HEK293 (cell line): ENCODE measurements around the gene MYH14.
A peak's percentile ranks its signal among the peaks of the same experiment; 100 is the strongest.

Experiments
- CTCF ChIA-PET: fragments of 350-600 bp; formaldehyde crosslinking; extraction: SDS; loops from one replicate; lab custom pipeline; 2021; ENCODE audit warnings: antibody characterized with exemption; lab: Yijun Ruan, JAX
- POLR2A ChIA-PET: fragments of 300-600 bp; formaldehyde crosslinking; extraction: SDS; loops from one replicate; lab custom pipeline; 2020; ENCODE audit warnings: antibody characterized with exemption, inconsistent platforms; lab: Yijun Ruan, JAX
- H3K27ac ChIP-seq: fragments of 200-500 bp; sonication (Bioruptor generic); 2 replicates; pipeline ENCODE4 v1.5.1; 2014; ENCODE audit warnings: low read depth, low read length, control low read depth, inconsistent platforms; ENCODE audit errors: extremely low read depth
- H3K36me3 ChIP-seq, 2 experiments: fragments of 200-500 bp in 1 of 2; sonication (Bioruptor generic) in 1 of 2; 1 replicate in 1 of 2; 2 replicates in 1 of 2; pipeline ENCODE4 v1.5.1; 2014 to 2017; ENCODE audit warnings: inconsistent platforms in 2 of 2, low read length in 2 of 2; ENCODE audit not compliant: control insufficient read depth in 2 of 2, insufficient read depth in 1 of 2
- H3K4me1 ChIP-seq: fragments of 200-500 bp; sonication (Bioruptor generic); 2 replicates; pipeline ENCODE4 v1.5.1; 2014; ENCODE audit warnings: mild to moderate bottlenecking, low read length, inconsistent platforms; ENCODE audit not compliant: control insufficient read depth, insufficient read depth
- H3K4me3 ChIP-seq: 2 replicates; pipeline ENCODE4 v1.5.1; 2011; ENCODE audit warnings: low read depth, mild to moderate bottlenecking, control low read depth, low read length, moderate library complexity
- H3K9me3 ChIP-seq: fragments of 200-500 bp; sonication (Bioruptor generic); 2 replicates; pipeline ENCODE4 v1.5.1; 2014; ENCODE audit warnings: low read depth, low read length, inconsistent platforms; ENCODE audit not compliant: control insufficient read depth, insufficient read depth
- BCL11A ChIP-seq: fragments of 450-650 bp; formaldehyde crosslinking; IDR thresholded peaks from 2 replicates; pipeline ENCODE4 v1.5.1; 2016; ENCODE audit warnings: low read depth, missing biosample characterization, missing genetic modification characterization
- MZF1 ChIP-seq: fragments of 450-650 bp; formaldehyde crosslinking; IDR thresholded peaks from 2 replicates; pipeline ENCODE4 v1.5.1; 2017; ENCODE audit warnings: missing biosample characterization, missing genetic modification characterization, borderline replicate concordance
- ZBTB20 ChIP-seq: fragments of 450-650 bp; formaldehyde crosslinking; IDR thresholded peaks from 2 replicates; pipeline ENCODE4 v1.5.1; 2016; ENCODE audit warnings: missing biosample characterization, missing genetic modification characterization
- ZFP3 ChIP-seq: fragments of 450-650 bp; formaldehyde crosslinking; IDR thresholded peaks from 2 replicates; pipeline ENCODE4 v1.5.1; 2016; ENCODE audit warnings: low read depth, missing biosample characterization, missing genetic modification characterization
- ZNF132 ChIP-seq: fragments of 450-650 bp; formaldehyde crosslinking; IDR thresholded peaks from 2 replicates; pipeline ENCODE4 v1.5.1; 2017; ENCODE audit warnings: missing biosample characterization, missing genetic modification characterization, borderline replicate concordance
- ZNF155 ChIP-seq: fragments of 450-650 bp; formaldehyde crosslinking; IDR thresholded peaks from 2 replicates; pipeline ENCODE4 v1.5.1; 2016; ENCODE audit warnings: missing biosample characterization, missing genetic modification characterization
- ZNF157 ChIP-seq: fragments of 450-650 bp; formaldehyde crosslinking; IDR thresholded peaks from 2 replicates; pipeline ENCODE4 v1.5.1; 2016; ENCODE audit warnings: missing biosample characterization, missing genetic modification characterization
- ZNF555 ChIP-seq: fragments of 450-650 bp; formaldehyde crosslinking; conservative IDR thresholded peaks from 2 replicates; pipeline ENCODE4 v1.5.1; 2017; ENCODE audit warnings: missing biosample characterization, mild to moderate bottlenecking, missing genetic modification characterization, inconsistent platforms
- ZNF561 ChIP-seq: fragments of 450-650 bp; IDR thresholded peaks from 2 replicates; pipeline ENCODE4 v1.5.1; 2018; ENCODE audit warnings: missing biosample characterization, missing genetic modification characterization, borderline replicate concordance
- ZNF621 ChIP-seq: fragments of 450-650 bp; formaldehyde crosslinking; IDR thresholded peaks from 2 replicates; pipeline ENCODE4 v1.5.1; 2017; ENCODE audit warnings: missing biosample characterization, missing genetic modification characterization
- ZNF626 ChIP-seq: fragments of 450-650 bp; sonication (Bioruptor Pico); formaldehyde crosslinking; IDR thresholded peaks from 2 replicates; pipeline ENCODE4 v1.5.1; 2018; ENCODE audit warnings: missing biosample characterization, missing genetic modification characterization, inconsistent platforms
- ZNF654 ChIP-seq: fragments of 450-650 bp; formaldehyde crosslinking; IDR thresholded peaks from 2 replicates; pipeline ENCODE4 v1.5.1; 2016; ENCODE audit warnings: low read depth, missing biosample characterization, missing genetic modification characterization
- ZNF768 ChIP-seq: fragments of 450-650 bp; formaldehyde crosslinking; IDR thresholded peaks from 2 replicates; pipeline ENCODE4 v1.5.1; 2018; ENCODE audit warnings: missing biosample characterization, mild to moderate bottlenecking, missing genetic modification characterization
- ZXDB ChIP-seq: fragments of 450-650 bp; formaldehyde crosslinking; IDR thresholded peaks from 2 replicates; pipeline ENCODE4 v1.5.1; 2016; ENCODE audit warnings: missing biosample characterization, missing genetic modification characterization
- TF ChIP-seq, protein P1 (sequence below): fragments of 450-650 bp; formaldehyde crosslinking; IDR thresholded peaks from 2 replicates; pipeline ENCODE4 v1.5.1; 2016; ENCODE audit warnings: missing biosample characterization, missing genetic modification characterization, borderline replicate concordance
- TF ChIP-seq, protein P2 (sequence below): fragments of 450-650 bp; formaldehyde crosslinking; IDR thresholded peaks from 2 replicates; pipeline ENCODE4 v1.5.1; 2016; ENCODE audit warnings: missing biosample characterization, missing genetic modification characterization
- TF ChIP-seq, protein P3 (sequence below): fragments of 450-650 bp; formaldehyde crosslinking; IDR thresholded peaks from 2 replicates; pipeline ENCODE4; 2016; ENCODE audit warnings: missing biosample characterization, missing genetic modification characterization
- TF ChIP-seq, protein P4 (sequence below): fragments of 450-650 bp; formaldehyde crosslinking; IDR thresholded peaks from 2 replicates; pipeline ENCODE4 v1.5.1; 2017; ENCODE audit warnings: missing biosample characterization, missing genetic modification characterization
- TF ChIP-seq, protein P5 (sequence below): fragments of 450-650 bp; IDR thresholded peaks from 2 replicates; pipeline ENCODE4 v1.5.1; 2018; ENCODE audit warnings: missing biosample characterization, missing genetic modification characterization

The MYH14 gene

DNA sequence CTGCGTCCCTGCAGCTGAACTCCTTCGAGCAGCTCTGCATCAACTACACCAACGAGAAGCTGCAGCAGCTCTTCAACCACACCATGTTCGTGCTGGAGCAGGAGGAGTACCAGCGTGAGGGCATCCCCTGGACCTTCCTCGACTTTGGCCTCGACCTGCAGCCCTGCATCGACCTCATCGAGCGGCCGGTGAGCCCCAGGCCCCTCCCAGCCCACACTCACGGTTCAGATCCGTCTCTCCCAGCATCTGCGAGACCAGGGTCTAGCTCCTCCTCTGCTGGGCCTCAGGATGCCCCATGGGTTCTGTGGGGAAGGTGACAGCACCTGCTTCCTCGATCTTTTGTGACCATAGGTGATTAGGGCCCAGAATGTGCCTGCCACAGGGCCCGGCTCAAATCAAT lies 46.2 kb downstream of the MYH14 start (continued):
- TF ChIP-seq, protein P1, sequence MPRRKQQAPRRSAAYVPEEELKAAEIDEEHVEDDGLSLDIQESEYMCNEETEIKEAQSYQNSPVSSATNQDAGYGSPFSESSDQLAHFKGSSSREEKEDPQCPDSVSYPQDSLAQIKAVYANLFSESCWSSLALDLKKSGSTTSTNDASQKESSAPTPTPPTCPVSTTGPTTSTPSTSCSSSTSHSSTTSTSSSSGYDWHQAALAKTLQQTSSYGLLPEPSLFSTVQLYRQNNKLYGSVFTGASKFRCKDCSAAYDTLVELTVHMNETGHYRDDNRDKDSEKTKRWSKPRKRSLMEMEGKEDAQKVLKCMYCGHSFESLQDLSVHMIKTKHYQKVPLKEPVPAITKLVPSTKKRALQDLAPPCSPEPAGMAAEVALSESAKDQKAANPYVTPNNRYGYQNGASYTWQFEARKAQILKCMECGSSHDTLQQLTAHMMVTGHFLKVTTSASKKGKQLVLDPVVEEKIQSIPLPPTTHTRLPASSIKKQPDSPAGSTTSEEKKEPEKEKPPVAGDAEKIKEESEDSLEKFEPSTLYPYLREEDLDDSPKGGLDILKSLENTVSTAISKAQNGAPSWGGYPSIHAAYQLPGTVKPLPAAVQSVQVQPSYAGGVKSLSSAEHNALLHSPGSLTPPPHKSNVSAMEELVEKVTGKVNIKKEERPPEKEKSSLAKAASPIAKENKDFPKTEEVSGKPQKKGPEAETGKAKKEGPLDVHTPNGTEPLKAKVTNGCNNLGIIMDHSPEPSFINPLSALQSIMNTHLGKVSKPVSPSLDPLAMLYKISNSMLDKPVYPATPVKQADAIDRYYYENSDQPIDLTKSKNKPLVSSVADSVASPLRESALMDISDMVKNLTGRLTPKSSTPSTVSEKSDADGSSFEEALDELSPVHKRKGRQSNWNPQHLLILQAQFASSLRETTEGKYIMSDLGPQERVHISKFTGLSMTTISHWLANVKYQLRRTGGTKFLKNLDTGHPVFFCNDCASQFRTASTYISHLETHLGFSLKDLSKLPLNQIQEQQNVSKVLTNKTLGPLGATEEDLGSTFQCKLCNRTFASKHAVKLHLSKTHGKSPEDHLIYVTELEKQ (tag by site-specific recombination), result no peak
- TF ChIP-seq ZXDB (tag by site-specific recombination) (no peak), ZNF132 (tag by site-specific recombination) (no peak)

DNA sequence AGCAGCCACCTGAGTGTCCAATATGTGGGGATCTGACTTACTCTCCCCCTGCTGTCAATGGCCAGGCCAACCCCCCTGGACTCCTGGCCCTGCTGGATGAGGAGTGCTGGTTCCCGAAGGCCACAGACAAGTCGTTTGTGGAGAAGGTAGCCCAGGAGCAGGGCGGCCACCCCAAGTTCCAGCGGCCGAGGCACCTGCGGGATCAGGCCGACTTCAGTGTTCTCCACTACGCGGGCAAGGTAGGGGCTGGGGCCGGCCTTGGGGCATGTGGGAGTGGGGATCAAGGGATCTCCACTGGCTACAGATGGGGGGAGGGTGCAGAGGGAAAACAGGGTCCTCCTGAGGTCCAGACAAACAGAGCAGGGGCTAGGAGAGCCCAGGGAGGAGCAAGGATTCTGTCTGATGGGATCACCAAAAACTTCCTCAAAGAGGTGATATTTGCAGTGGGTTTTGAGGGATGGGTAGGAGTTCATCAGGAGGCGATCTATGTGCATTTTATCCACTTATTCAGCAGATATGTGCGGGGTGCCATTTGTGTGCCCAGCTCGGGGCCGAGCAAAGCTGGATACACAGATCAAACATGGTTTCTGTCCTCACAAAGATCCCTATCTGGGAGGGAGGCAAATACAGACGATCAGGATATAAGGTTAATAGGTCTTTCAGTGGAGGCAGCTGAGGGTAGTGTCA lies 47.2 kb downstream of the MYH14 start:
- CTCF ChIA-PET, result interaction anchor here (0.6 to 2.1 kb wide), 4 partner anchors 8 to 184 kb away, joined by 4 to 8 read pairs (median 5); no protein-coding TSS in a partner anchor
- no peaks in the 10 kb centered on the region for H3K9me3 ChIP-seq
- TF ChIP-seq BCL11A (tag by site-specific recombination), result no peak
- TF ChIP-seq ZFP3 (tag by site-specific recombination), result peak; percentile 81
- TF ChIP-seq, protein P2, sequence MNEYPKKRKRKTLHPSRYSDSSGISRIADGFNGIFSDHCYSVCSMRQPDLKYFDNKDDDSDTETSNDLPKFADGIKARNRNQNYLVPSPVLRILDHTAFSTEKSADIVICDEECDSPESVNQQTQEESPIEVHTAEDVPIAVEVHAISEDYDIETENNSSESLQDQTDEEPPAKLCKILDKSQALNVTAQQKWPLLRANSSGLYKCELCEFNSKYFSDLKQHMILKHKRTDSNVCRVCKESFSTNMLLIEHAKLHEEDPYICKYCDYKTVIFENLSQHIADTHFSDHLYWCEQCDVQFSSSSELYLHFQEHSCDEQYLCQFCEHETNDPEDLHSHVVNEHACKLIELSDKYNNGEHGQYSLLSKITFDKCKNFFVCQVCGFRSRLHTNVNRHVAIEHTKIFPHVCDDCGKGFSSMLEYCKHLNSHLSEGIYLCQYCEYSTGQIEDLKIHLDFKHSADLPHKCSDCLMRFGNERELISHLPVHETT (tag by site-specific recombination), result no peak
- TF ChIP-seq, all 188 proteins: peak for 1
- peaks cover 0 to 7% of the 10 kb centered on the region in 2 experiments; a peak in 1 of 3 replicates for H3K36me3 ChIP-seq
- H3K27ac ChIP-seq, result no peak overlapping the region
- H3K4me1 ChIP-seq, result no peaks in the 10 kb centered on the region
- H3K4me3 ChIP-seq, result no peak overlapping the region
- POLR2A ChIA-PET, result no interaction called here

DNA sequence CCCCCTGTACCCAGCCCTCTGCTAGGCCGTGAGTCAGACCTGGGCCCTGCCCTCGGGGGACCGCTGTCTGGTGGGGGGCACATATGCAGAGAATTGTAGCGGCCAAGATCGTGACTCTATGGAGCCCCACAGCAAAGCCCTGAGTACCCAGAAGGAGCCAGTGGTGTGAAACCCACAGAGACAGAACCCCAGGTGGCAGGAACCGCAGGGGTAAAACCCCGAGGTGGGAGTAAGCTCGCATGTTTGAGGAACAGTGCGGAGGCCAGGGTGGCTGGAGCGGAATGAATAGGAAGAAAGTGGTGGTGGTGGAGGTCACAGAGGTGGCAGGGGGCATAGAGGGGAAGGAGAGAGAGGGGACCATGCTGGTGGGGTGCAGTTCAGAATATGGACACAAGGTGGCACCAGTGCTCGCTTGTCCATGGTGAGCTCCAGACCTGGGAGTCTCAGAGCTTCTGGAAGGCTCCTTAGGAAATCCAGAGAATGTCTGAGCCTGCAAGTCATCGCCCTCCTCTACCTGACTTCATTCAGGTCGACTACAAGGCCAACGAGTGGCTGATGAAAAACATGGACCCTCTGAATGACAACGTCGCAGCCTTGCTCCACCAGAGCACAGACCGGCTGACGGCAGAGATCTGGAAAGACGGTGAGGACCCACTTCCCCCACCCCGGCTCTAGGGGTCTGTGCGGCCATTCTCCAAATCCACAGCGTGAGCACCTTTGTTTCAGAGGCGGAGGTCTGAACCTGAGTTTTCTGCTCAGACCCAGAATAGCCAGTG lies 48.9 kb downstream of the MYH14 start:
- ChIA-PET CTCF (interaction anchor here (0.6 to 2.1 kb wide), 16 partner anchors 9 to 532 kb away, joined by 3 to 10 read pairs (median 5); no protein-coding TSS in a partner anchor), POLR2A (interaction anchor here (0.6 kb wide), 1 partner anchor 77 kb away, joined by 4 read pairs; the partner anchor contains the start of gene KCNC3)
- H3K27ac ChIP-seq, result no peak overlapping the region
- no peaks in the 10 kb centered on the region for H3K4me1 ChIP-seq
- H3K9me3 ChIP-seq, result no peaks in the 10 kb centered on the region
- H3K36me3 ChIP-seq, result peaks cover 0 to 13% of the 10 kb centered on the region in 2 experiments; a peak in 1 of 3 replicates
- no peak overlapping the region for H3K4me3 ChIP-seq
- TF ChIP-seq ZNF155 (no peak), ZNF621 (tag by site-specific recombination) (no peak), ZNF626 (tag by site-specific recombination) (no peak), ZNF561 (tag by site-specific recombination) (no peak), ZBTB20 (tag by site-specific recombination) (no peak), ZNF768 (tag by site-specific recombination) (no peak), ZNF654 (tag by site-specific recombination) (peak; percentile 27; the same call in 1 of the 2 replicates), ZNF555 (tag by site-specific recombination) (no peak), MZF1 (no peak), ZNF157 (tag by site-specific recombination) (no peak)
- TF ChIP-seq, protein P3, sequence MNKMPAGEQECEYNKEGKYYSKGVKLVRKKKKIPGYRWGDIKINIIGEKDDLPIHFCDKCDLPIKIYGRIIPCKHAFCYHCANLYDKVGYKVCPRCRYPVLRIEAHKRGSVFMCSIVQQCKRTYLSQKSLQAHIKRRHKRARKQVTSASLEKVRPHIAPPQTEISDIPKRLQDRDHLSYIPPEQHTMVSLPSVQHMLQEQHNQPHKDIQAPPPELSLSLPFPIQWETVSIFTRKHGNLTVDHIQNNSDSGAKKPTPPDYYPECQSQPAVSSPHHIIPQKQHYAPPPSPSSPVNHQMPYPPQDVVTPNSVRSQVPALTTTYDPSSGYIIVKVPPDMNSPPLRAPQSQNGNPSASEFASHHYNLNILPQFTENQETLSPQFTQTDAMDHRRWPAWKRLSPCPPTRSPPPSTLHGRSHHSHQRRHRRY (tag by site-specific recombination), result no peak
- TF ChIP-seq, protein P4, sequence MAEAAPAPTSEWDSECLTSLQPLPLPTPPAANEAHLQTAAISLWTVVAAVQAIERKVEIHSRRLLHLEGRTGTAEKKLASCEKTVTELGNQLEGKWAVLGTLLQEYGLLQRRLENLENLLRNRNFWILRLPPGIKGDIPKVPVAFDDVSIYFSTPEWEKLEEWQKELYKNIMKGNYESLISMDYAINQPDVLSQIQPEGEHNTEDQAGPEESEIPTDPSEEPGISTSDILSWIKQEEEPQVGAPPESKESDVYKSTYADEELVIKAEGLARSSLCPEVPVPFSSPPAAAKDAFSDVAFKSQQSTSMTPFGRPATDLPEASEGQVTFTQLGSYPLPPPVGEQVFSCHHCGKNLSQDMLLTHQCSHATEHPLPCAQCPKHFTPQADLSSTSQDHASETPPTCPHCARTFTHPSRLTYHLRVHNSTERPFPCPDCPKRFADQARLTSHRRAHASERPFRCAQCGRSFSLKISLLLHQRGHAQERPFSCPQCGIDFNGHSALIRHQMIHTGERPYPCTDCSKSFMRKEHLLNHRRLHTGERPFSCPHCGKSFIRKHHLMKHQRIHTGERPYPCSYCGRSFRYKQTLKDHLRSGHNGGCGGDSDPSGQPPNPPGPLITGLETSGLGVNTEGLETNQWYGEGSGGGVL (tag by site-specific recombination), result no peak
- TF ChIP-seq, protein P5, sequence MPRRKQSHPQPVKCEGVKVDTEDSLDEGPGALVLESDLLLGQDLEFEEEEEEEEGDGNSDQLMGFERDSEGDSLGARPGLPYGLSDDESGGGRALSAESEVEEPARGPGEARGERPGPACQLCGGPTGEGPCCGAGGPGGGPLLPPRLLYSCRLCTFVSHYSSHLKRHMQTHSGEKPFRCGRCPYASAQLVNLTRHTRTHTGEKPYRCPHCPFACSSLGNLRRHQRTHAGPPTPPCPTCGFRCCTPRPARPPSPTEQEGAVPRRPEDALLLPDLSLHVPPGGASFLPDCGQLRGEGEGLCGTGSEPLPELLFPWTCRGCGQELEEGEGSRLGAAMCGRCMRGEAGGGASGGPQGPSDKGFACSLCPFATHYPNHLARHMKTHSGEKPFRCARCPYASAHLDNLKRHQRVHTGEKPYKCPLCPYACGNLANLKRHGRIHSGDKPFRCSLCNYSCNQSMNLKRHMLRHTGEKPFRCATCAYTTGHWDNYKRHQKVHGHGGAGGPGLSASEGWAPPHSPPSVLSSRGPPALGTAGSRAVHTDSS (tag by site-specific recombination), result no peak
